ES-I3 (cell line): Measurements from ENCODE around the gene RABGEF1.
"Not testable (repeated sequence)": the region's sequence is repeated elsewhere in the genome, so short reads cannot be mapped to it uniquely, and the experiment has no call there.

Experiments used
- H3K36me3 ChIP-seq: 2 replicates; pipeline ENCODE4 v1.6.1; 2013; ENCODE audit warnings: mild to moderate bottlenecking, low read length, control low read depth, moderate library complexity; ENCODE audit not compliant: insufficient read depth
- H3K4me1 ChIP-seq: 2 replicates; pipeline ENCODE4 v1.6.1; 2013; ENCODE audit warnings: mild to moderate bottlenecking, control low read depth, low read length; ENCODE audit not compliant: insufficient read depth
- H3K9ac ChIP-seq: 2 replicates; pipeline ENCODE4 v1.6.1; 2013; ENCODE audit warnings: low read depth, mild to moderate bottlenecking, low read length, moderate library complexity
- H3K9me3 ChIP-seq: 2 replicates; pipeline ENCODE4 v1.6.1; 2013; ENCODE audit warnings: mild to moderate bottlenecking, low read length, moderate library complexity; ENCODE audit not compliant: control insufficient read depth, insufficient read depth

Gene RABGEF1

DNA sequence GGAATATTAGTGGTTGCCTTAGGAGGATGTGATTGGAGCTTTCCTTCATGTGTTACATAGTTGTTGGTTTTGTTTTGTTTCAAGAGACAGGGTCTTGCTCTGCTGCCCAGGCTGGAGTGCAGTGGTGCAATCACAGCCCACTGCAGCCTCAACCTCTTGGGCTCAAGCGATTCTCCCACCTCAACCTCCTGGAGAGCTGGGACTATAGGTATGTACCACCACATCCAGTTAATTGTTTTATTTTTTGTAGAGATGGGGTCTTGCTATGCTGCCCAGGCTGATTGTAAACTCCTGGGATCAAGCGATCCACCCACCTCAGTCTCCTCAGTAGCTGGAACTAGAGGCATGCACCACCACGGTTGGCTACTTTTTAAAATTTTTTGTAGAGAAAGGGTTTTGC, 86.1 kb downstream of the RABGEF1 start:
- H3K36me3 ChIP-seq, result no peaks in the 10 kb centered on the region
- H3K4me1 ChIP-seq, result no peaks in the 10 kb centered on the region
- H3K9ac ChIP-seq, result no peak overlapping the region

DNA sequence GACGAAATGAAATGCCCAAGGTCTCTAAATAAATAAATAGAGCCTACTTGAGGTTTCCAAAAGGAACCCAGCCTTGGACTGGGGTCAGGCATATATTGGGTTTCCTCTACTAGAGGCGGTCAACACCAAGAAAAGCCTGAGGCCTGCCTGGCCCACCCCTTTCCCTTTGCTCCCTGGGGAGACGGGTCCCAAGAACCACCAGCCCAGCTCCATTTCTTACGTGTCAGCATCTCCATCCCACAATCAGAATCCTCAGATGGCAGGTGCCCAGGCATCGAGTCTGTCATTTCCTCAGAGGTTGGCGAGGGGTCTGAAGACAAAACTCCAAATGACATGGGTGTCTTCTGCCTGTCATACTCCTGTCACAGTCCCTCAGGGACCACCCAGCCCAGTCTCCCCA, 90.4 kb downstream of the RABGEF1 start:
- H3K36me3 ChIP-seq, H3K9me3 ChIP-seq, H3K4me1 ChIP-seq, H3K9ac ChIP-seq: not testable (repeated sequence)

More for the DNA sequence above, 86.1 kb downstream of the RABGEF1 start:
- H3K9me3 ChIP-seq, result 0 out of 2 replicates have a peak, but pooled peaks cover 2% of the 10 kb centered on the region

DNA sequence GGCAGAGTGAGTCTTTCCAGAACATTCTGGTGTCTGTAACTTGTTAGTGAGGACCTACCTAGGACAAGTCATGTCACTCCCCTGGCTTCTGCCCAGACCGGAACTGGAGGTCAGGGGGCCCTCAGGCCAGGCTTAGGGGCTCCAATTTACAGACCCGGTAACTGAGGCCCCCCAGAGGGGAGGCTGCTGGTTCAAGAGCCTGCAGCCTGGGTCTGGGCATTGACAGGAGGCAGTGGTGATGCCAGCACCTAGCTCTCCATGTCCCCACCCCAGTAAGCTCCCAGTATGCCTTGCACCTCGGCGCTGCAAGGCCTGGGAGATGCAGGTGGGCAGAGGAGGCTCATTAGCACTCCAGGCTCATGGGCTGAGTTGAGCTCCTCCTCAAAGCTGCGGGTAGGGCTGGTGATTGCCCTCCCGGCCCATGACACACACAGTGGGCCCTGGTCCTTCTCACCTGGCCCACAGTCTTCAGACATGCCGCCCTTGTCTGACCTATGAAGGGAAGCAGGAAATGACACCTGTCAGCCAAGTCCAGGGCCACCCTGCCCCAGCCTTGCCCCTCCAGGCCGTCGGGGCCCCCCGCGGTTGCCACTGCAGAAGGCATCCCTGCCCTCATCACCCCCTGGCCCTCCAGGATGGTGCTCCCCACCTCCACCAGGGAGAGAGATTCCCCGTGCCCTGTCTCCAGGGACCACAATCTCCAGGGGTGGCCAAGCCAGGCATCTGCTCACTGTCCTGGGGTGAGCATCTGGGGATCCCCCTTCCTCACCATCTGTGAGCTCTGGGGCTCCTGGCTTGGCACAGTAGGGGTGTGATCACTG, 92.2 kb downstream of the RABGEF1 start:
- Histone ChIP-seq H3K9me3 (0 out of 2 replicates have a peak, but pooled peaks cover 2% of the 10 kb centered on the region), H3K4me1 (no peaks in the 10 kb centered on the region), H3K9ac (no peak overlapping the region), H3K36me3 (no peaks in the 10 kb centered on the region)

DNA sequence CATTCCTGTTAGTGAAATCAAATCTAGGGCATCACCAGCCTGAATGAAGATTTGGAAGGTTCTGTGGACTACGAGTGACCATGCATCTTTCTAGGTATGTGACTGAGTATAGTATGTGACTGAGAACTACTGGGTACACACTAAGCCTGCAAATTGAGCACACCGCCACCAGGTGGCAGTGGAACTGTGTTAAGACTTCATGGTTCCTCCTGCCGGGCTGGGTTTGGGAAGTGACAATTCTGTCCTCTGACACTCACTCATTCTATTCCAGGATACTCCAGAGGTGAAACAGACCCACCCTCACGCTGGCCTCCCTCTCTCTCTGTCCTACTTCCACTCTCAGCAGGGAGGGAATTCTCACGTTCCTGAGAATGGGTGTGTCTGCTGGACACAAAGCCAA, 96.5 kb downstream of the RABGEF1 start:
- H3K9me3 ChIP-seq, result no peaks in the 10 kb centered on the region
- H3K4me1 ChIP-seq, result no peaks in the 10 kb centered on the region
- H3K36me3 ChIP-seq, result no peaks in the 10 kb centered on the region
- H3K9ac ChIP-seq, result no peak overlapping the region

DNA sequence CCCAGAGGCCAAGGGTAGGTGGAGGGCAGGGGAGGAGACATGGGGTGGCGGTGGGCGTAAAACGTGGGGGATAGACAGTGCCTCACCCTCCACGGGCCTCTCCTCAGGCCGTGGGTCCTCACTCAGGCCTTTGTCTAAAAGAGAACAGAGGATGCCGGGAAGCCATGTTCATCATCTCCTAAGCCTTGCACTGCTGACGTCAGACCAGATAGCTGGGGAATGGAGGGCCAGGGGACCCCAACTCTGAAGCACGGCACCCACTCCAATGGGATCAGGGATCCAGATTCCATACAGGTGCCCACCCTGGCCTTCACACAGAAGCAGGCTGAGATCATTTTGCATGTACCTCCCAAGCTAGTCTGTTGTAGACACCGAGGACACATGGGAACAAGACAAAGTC, 97.1 kb downstream of the RABGEF1 start:
- no peaks in the 10 kb centered on the region for H3K9me3 ChIP-seq
- no peaks in the 10 kb centered on the region for H3K4me1 ChIP-seq
- no peaks in the 10 kb centered on the region for H3K36me3 ChIP-seq
- no peak overlapping the region for H3K9ac ChIP-seq

DNA sequence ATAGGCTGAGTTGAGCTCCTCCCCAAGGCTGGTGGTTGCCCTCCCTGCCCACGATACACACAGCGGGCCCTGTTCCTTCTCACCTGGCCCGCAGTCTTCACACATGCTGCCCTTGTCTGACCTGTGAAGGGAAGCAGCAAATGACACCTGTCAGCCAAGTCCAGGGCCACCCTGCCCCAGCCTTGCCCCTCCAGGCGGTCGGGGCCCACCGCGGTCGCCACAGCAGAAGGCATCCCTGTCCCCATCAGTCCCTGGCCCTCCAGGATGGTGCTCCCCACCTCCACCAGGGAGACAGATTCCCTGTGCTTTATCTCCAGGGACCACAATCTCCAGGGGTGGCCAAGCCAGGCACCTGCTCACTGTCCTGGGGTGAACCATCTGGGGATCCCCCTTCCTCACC, 99.3 kb downstream of the RABGEF1 start:
- H3K36me3 ChIP-seq, result no peaks in the 10 kb centered on the region
- no peak overlapping the region for H3K9ac ChIP-seq
- H3K4me1 ChIP-seq, result no peaks in the 10 kb centered on the region
- no peaks in the 10 kb centered on the region for H3K9me3 ChIP-seq

DNA sequence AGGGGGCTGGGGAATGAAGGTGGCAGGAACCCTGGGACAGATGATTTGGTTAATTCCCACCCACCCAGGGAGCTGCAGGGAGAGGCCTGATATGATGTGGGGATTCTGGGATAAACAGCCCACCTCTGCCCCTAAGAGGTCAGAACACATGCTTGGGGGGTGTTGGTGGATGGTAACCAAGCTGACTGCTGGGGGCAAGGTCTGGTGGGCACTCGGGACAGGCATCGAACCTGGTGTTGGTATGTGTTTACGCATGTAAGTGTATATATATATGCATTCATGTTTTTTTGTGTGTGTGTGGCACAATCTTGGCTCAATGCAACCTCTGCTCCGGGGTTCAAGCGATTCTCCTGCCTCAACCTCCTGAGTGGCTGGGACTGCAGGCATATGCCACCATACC, 99.8 kb downstream of the RABGEF1 start:
- Histone ChIP-seq H3K36me3 (no peaks in the 10 kb centered on the region), H3K9me3 (no peaks in the 10 kb centered on the region), H3K4me1 (no peaks in the 10 kb centered on the region), H3K9ac (no peak overlapping the region)

DNA sequence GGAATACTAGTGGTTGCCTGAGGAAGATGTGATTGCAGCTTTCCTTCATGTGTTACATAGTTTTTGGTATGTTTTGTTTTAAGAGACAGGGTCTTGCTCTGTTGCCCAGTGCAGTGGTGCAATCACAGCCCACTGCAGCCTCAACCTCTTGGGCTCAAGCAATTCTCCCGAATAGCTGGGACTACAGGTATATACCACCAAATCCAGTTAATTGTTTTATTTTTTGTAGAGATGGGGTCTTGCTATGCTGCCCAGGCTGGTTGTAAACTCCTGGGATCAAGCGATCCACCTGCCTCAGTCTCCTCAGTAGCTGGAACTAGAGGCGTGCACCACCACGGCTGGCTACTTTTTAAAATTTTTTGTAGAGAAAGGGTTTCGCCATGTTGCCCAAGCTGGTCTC, 101.4 kb downstream of the RABGEF1 start:
- no peaks in the 10 kb centered on the region for H3K36me3 ChIP-seq
- H3K9ac ChIP-seq, result no peak overlapping the region
- H3K9me3 ChIP-seq, result no peaks in the 10 kb centered on the region
- H3K4me1 ChIP-seq, result no peaks in the 10 kb centered on the region; the same call in 1 of the 2 replicates

DNA sequence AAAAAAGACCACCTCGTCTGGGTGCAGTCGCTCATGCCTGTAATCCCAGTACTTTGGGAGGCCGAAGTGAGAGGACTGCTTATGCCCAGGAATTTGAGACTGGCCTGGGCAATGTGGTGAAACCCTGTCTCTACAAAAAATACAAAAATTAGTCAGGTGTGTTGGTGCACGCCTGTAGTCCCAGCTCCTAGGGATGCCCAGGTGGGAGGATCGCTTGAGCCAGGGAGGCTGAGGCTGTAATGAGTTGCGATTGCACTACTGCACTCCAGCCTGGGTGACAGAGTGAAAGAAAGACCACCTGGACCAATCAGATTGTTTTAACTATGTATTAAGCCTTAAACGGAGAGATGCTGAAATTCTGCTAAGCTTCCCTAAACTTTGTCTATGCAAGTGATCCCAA, 103.0 kb downstream of the RABGEF1 start:
- not testable (repeated sequence) for H3K4me1 ChIP-seq, H3K9ac ChIP-seq, H3K36me3 ChIP-seq, H3K9me3 ChIP-seq

DNA sequence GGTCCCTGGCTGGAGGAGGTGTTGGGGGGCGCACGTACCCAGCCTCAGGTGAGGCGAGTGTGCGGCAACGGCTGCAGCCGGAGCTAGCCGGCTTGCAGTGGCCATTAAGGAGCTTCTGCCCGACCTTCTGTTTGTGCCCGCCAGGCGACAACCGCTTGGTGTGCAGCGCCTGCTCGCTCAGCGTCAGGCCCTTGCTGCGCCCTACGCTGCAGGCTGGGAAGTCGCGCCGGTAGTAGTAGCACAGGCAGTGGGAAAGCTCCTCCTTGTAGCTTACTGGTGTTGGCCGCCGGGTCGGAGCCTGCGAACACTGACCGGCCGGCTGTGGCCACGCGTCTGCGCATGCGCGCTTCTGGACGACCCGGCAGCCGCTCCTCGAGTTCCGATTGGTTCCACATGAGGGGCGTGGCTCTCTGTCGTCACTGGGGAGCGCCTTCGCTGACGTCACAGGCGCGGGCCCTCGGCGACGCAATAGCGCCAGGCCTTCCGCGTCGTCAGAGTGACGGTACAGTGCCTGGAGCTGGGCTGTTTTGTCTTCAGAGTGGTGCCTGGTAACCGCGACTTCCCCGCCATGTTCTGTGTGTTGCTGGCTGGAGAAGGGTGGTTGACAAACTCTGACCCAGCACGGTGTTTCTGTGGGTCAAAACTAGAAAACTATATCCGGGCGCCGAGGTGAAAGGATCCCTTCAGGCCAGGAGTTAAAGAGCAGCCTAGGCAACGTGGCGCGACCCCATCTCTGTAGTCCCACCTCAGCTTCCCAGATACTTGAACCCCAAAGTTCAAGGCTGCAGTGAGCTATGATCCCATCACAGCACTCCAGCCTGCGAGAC, 104.2 kb downstream of the RABGEF1 start:
- H3K9ac ChIP-seq, result peak overlapping the region; percentile 91
- H3K4me1 ChIP-seq, result peaks cover 8% of the 10 kb centered on the region
- no peaks in the 10 kb centered on the region for H3K36me3 ChIP-seq
- no peaks in the 10 kb centered on the region for H3K9me3 ChIP-seq

DNA sequence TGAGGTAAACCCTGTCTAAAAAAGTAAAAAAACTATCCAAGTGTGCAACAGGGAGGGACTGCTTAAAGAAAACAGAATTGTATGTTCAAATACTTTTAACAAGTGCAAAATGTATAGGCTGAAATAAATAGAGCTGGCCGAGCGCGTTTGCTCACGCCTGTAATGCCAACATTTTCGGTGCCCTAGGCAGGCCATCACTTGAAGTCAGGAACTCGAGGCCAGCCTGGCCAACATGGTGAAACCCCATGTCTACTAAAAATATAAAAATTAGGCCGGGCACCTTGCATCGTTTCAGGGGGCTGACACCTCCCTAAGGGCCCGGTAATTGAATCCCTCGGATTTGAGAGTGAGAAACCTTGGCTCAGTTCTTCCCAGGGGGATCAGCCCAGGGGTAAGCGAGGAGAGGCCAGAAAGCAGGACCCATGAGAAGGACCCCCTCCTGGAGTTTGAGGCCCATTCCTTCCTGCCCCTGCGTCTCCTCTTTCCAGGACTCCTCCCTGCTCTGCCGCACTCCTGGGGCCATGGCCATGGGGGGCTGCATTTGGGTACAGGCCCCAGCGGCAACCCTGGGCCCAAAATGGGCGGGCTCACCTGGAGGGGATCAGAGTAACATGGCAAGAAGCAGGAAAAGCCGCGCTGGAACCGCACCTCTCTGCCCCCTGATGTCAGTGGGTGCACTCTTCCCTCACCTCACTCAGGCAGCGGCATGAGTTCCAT, 105.0 kb downstream of the RABGEF1 start:
- peak overlapping the region; percentile 91 for H3K9ac ChIP-seq
- H3K9me3 ChIP-seq, result no peaks in the 10 kb centered on the region
- H3K4me1 ChIP-seq, result peaks cover 8% of the 10 kb centered on the region
- H3K36me3 ChIP-seq, result no peaks in the 10 kb centered on the region

DNA sequence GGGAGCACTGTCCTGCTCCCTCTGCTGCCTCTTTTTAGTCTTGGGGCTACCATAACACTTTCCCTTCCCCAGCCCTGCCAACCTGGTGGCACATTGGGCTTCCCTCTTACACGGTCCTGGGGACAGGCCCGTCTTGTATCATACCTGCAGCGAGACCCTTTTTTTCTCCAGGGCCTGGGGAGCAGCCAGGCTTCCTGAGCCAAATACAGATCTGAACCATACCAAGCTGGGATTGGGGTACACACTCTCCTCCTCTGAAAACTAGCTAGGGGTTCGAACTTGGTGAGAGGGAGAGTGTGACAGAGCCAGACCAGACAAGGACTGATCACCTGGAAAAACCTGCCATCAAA, 105.5 kb downstream of the RABGEF1 start:
- not testable (repeated sequence) for H3K36me3 ChIP-seq, H3K4me1 ChIP-seq, H3K9me3 ChIP-seq, H3K9ac ChIP-seq

DNA sequence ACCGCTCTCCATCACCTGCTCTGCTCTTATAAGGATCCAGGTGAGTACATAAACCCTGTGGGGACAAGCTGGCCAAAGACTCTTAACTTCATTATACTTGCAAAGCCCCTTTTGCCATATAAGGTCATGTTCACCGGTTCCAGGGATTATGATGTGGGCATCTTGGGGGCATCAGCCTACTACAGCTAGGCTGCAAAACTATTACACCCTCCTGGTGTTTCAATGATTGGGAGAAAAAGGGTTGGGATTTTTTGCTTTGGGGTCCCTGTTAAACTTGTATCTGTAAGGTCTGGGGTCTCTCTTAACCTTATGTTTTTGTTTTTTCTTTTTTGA, 107.0 kb downstream of the RABGEF1 start:
- H3K9ac ChIP-seq, H3K4me1 ChIP-seq: not testable (repeated sequence)

DNA sequence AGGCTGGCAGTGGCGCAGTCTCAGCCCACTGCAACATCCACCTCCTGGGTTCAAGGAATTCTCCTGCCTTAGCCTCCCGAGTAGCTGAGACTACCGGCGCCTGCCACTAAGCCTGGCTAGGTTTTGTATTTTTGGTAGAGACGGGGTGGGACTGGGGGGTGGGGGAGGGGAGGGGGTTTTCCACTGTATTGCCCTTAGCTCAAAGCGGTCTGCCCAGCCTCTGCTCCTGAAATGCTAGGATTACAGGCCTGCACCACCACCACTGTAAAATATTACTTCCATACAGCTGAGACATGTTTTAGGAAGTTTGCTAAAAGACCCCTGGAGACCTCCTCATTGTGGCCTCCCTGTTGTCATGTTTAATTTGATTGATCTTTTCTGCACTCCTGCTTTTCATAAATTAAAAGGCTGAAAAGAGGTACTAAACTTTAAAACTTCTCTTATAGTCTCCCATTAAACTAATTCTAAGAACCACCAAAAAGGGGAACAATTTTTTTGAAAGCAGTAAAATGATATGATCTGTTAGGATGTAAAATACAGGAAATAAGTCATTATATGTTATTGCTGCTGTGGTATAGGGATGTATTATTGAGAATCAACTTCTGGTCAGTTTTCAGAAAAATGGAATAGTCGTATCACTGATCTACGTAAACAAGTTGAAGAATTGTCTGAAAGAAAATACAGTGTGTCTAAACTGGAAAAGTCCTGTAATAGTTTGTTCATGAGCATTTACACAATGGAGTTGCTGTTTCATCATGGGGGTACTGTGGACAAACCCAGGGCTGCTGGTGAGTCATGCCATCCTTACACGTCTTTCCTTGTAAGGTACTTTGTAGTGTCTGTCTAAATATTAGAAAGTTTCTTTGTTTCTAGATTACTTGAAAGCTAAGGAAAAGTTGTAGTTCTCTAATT, 107.6 kb downstream of the RABGEF1 start:
- Histone ChIP-seq H3K4me1 (peaks cover 8% of the 10 kb centered on the region), H3K9me3 (no peaks in the 10 kb centered on the region), H3K9ac (no peak overlapping the region; the same call in 1 of the 2 replicates), H3K36me3 (no peaks in the 10 kb centered on the region)

More for the DNA sequence above, 107.0 kb downstream of the RABGEF1 start:
- H3K36me3 ChIP-seq, H3K9me3 ChIP-seq: not testable (repeated sequence)
